Measurements from ENCODE around the gene CDKN2AIP.
A peak's percentile ranks its signal among the peaks of the same experiment; 100 is the strongest.

CDKN2AIP gene

GRCh38 chr4:183399126-183399522 is 45.3 kb upstream of the CDKN2AIP start:
- H3K27me3 ChIP-seq (replicated peaks): no peaks in the 10 kb centered on the region
- TF ChIP-seq CTCF (IDR thresholded peaks at IDR 0.05; ENCODE audit: low read depth, low read length, missing control alignments): no peak
- no peak for DNase-seq
- in situ Hi-C loops (cut with HindIII; ENCODE audit: low pct_ligation_motif_present, low sequenced_read_pairs): no loop called here
- peak overlapping the region; percentile 59 for H3K4me3 ChIP-seq (ENCODE audit: low read depth, low read length)
- no peak overlapping the region for H3K27ac ChIP-seq
- no peaks in the 10 kb centered on the region for H3K36me3 ChIP-seq (replicated peaks)

- Histone ChIP-seq H3K27me3 (replicated peaks) (no peaks in the 10 kb centered on the region), H3K4me3 (ENCODE audit: low read depth, low read length) (no peak overlapping the region), H3K36me3 (replicated peaks) (no peaks in the 10 kb centered on the region), H3K27ac (no peak overlapping the region)
- no peak for TF ChIP-seq CTCF (IDR thresholded peaks at IDR 0.05; ENCODE audit: low read depth, low read length, missing control alignments)
- DNase-seq: no peak
- in situ Hi-C loops (cut with HindIII; ENCODE audit: low pct_ligation_motif_present, low sequenced_read_pairs): no loop called here
These were observed 44.8 kb upstream of the CDKN2AIP start for GRCh38 chr4:183399616-183400015.

GRCh38 chr4:183400035-183400434 is 44.4 kb upstream of the CDKN2AIP start:
- Histone ChIP-seq H3K4me3 (ENCODE audit: low read depth, low read length) (no peak overlapping the region), H3K27ac (no peak overlapping the region), H3K27me3 (replicated peaks) (no peaks in the 10 kb centered on the region), H3K36me3 (replicated peaks) (no peaks in the 10 kb centered on the region)
- in situ Hi-C loops (cut with HindIII; ENCODE audit: low pct_ligation_motif_present, low sequenced_read_pairs): no loop called here
- TF ChIP-seq CTCF (IDR thresholded peaks at IDR 0.05; ENCODE audit: low read depth, low read length, missing control alignments): no peak
- no peak for DNase-seq

- H3K4me3 ChIP-seq (ENCODE audit: low read depth, low read length): no peak overlapping the region
- H3K27me3 ChIP-seq (replicated peaks): no peaks in the 10 kb centered on the region
- no peak for DNase-seq
- no peak for TF ChIP-seq CTCF (IDR thresholded peaks at IDR 0.05; ENCODE audit: low read depth, low read length, missing control alignments)
- H3K36me3 ChIP-seq (replicated peaks): no peaks in the 10 kb centered on the region
- H3K27ac ChIP-seq: no peak overlapping the region
- in situ Hi-C loops (cut with HindIII; ENCODE audit: low pct_ligation_motif_present, low sequenced_read_pairs): no loop called here
These were observed 43.0 kb upstream of the CDKN2AIP start for GRCh38 chr4:183401473-183401872.

GRCh38 chr4:183402771-183403170 is 41.7 kb upstream of the CDKN2AIP start:
- no peak for DNase-seq
- in situ Hi-C loops (cut with HindIII; ENCODE audit: low pct_ligation_motif_present, low sequenced_read_pairs): no loop called here
- Histone ChIP-seq H3K4me3 (ENCODE audit: low read depth, low read length) (no peak overlapping the region), H3K27me3 (replicated peaks) (no peaks in the 10 kb centered on the region), H3K27ac (no peak overlapping the region), H3K36me3 (replicated peaks) (no peaks in the 10 kb centered on the region)
- no peak for TF ChIP-seq CTCF (IDR thresholded peaks at IDR 0.05; ENCODE audit: low read depth, low read length, missing control alignments)

GRCh38 chr4:183403486-183403885 is 41.0 kb upstream of the CDKN2AIP start:
- Histone ChIP-seq H3K27me3 (replicated peaks) (no peaks in the 10 kb centered on the region), H3K27ac (no peak overlapping the region), H3K36me3 (replicated peaks) (no peaks in the 10 kb centered on the region), H3K4me3 (ENCODE audit: low read depth, low read length) (no peak overlapping the region)
- DNase-seq: no peak
- in situ Hi-C loops (cut with HindIII; ENCODE audit: low pct_ligation_motif_present, low sequenced_read_pairs): no loop called here
- TF ChIP-seq CTCF (IDR thresholded peaks at IDR 0.05; ENCODE audit: low read depth, low read length, missing control alignments): no peak

Measured in brain microvascular endothelial cell (primary cell).